Daoy (cell line): ENCODE results near the gene TJP1. TPM values are rescaled to one million over a fixed set of nuclear protein-coding genes. Genes with fewer than 3 reads are reported as not detected.
"Not testable (repeated sequence)": the region's sequence is repeated elsewhere in the genome, so short reads cannot be mapped to it uniquely, and the experiment has no call there.

Source experiments
- DNase-seq: peaks from one replicate; pipeline ENCODE4 v3.0.0-alpha.2; 2015; ENCODE audit warnings: low read depth
- total RNA-seq: library from RNA; depleted of rRNA; stranded (reverse); fragments of >200 nt; shearing (Covaris generic); gene quantifications from 2 replicates; pipeline ENCODE4 v1.2.3, GENCODE V29; 2014

TJP1 gene
- total RNA-seq, 1 experiment from 2014 or later, result 29.4 TPM

DNA sequence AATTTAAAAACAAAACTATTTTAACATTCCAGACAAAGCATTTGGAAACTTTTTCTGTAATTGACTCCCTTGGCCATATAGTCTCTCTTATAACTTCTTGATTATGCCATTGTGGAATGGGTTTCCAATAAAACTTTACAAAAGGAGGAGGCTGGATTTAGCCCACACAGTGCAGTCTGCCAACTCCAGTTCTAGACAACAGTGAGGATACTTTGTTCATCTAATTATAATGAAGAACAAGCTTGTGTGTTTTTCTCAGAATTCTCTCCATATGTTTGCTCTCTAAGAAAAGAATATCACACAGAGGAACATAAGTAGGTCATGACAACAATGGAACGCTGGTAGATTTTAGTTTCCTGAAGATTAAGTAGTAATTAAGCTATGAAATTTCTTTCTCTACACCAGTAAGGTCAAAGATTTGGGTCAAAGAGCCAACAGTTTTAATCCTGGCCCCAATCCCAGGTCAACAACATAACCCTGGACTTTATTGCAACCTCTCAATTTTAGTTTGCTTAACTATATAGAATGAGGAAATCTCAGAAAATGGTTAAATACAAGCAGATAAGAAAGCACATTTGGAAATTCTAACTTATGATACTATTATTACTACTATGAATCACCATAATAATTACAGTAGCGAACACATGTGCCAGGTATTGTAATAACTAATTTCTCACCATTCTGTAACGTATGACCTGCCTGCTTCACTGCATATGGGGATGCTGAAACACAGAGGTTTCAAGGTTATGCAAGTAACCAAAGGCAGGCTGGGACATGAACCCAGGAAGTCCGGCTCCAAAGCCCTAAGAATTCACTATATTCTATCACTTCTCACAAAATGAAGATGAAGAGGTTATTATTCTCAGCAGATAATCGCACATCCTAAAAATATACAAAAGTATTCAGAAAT lies 65.7 kb downstream of the TJP1 start:
- DNase-seq, result no peak

DNA sequence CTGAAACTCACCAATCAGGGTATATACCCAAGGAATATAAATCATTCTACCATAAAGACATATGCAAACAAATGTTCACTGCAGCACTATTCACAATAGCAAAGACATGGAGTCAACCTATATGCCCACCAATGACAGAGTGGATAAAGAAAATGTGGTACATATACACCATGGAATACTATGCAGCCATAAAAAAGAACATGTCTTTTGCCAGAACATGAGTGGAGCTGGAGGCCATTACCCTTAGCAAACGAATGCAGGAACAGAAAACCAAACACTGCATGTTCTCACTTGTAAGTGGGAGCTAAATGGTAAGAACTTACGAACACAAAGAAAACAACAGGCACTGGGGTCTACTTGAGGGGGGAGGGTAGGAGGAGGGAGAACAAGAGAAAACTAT lies 68.3 kb downstream of the TJP1 start:
- not testable (repeated sequence) for DNase-seq

GRCh38 chr15:29753506-29753905 lies 68.8 kb downstream of the TJP1 start:
- no peak for DNase-seq

DNA sequence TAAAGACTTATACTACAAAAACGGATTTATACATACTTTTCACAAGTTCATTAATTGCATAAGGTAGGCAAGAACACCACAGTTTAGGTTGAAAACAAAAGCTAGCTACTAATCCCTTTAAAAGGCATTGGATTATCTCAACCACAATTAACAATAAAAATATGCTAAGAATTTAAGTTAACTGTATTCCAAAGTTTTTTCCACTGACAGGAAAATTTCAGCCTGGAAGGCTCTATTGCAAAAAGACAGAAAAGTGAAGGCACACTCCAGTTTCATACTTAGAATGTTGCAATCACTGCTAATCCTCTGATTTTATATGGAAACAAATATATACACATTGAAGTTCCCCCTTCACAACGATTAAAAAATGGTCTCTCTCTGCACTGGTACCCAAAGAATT lies 71.5 kb downstream of the TJP1 start:
- DNase-seq, result no peak

DNA sequence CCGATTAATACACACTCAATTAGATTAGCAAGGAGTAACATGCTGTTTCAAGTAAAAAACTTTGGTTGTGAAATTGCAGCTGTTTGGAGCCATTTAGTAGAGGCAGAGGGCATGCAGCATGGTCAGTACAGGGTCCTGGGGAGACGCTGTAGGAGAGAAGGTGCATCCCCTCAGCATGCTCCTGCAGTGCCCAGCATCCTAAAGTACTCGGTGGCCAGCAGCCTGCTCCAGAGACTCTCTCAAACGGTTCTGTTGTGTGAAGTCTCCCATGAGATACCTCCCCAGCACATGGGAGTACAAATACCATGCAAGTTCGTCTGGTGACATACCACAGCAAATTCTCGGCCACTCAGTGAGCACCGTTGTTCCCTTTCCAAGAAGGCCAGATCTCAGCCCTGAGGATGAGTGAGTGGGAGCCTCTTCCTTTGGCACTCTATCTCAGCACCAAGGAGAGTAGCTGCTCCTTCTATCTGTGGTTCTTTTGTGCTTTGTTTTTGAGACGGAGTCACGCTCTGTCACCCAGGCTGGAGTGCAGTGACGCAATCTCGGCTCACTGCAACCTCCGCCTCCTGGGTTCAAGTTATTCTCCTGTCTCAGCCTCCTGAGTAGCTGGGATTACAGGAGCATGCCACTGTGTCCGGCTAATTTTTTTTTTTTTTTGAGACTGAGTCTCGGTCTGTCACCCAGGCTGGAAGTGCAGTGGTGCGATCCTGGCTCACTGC lies 72.7 kb downstream of the TJP1 start:
- no peak for DNase-seq

DNA sequence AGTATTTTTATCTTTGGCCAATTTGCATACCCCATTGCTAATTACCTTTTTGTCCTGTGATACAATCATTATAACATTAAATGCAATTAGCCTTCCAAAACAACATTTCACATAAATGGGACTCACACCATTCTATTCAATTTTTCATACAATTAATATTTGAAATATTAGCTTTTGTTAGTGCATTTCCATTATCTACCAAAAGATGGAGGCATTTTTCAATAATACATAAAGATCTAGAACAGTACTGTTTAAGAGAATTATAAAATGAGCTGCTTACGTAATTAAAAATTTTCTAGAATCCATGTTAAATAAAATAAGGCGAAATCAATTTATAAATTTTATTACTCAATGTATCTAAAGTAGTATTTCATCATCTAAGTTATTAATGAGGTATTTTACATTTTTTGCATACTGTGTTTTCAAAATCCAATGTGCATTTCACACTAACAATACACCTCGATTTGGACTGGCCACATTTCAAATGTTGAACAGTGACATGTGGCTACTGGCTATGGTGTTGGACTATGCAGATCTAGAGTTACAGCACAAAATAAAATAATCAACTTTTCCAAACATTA lies 74.3 kb downstream of the TJP1 start:
- no peak for DNase-seq

DNA sequence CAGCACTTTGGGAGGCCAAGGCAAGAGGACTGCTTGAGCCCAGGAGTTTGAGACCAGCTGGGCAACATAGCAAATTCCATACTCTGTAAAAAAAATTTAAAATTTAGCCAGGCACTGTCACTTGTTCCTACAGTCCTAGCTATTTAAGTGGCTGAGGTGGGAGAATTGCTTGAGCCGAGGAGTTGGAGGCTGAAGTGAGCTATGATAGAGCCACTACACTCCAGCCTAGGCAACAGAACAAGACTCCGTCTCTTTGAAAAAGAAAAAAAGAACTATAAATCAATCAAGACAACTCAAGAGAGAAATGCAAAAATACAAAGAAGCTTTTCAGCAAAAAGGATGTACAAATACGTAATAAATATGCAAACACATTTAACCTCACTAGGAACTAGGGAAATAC lies 78.8 kb downstream of the TJP1 start:
- no peak for DNase-seq

DNA sequence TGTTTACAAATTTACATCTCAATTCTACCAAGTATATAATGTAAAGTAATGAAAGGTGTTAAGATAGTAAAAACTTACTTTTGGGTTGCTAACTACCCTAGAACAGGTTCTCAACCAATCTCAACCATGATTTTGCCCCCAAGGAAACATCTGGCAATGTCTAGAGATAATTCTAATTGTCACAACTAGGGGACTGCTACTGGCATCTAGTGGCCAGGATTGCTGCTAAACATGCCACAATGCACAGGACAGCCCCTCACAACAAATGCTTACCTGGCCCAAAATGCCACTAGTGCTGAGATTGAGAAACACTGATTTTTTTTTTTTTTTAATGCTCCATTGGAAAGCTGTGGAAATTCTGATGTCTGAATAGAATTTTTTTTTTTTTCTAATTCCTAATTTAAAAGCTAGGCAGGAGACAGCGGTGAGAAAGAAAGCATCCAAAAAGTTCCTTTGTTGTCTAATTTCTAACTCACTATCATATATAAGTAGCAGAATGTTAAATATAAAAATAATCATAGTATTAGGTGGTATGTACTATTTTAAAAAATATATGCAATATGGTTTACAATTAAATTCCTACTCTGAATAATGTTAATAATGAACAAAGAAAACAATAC lies 81.5 kb downstream of the TJP1 start:
- peak; percentile 9 for DNase-seq

GRCh38 chr15:29736744-29737020 lies 85.6 kb downstream of the TJP1 start:
- DNase-seq, result peak; percentile 84

- peak; percentile 64 for DNase-seq
Observed at GRCh38 chr15:29736012-29736743, 86.1 kb downstream of the TJP1 start.

- peak; percentile 78 for DNase-seq
Observed at GRCh38 chr15:29734917-29735572, 87.2 kb downstream of the TJP1 start.

- DNase-seq, result no peak
Observed at GRCh38 chr15:29731865-29732264, 90.4 kb downstream of the TJP1 start.

DNA sequence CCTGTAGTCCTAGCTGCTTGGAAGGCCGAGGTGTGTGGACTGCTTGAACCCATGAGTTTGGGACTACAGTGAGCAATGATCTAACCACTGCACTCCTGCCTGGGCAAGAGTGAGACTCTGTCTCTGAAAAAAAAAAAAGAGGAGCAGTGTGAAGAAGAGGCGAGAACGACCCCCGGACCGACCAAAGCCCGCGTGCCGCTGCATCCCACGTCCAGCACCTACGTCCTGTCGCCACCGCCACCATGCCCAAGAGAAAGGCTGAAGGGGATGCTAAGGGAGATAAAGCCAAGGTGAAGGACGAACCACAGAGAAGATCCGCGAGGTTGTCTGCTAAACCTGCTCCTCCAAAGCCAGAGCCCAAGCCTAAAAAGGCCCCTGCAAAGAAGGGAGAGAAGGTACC lies 91.8 kb downstream of the TJP1 start:
- DNase-seq, result not testable (repeated sequence)

GRCh38 chr15:29728418-29728817 lies 93.8 kb downstream of the TJP1 start:
- DNase-seq, result no peak

DNA sequence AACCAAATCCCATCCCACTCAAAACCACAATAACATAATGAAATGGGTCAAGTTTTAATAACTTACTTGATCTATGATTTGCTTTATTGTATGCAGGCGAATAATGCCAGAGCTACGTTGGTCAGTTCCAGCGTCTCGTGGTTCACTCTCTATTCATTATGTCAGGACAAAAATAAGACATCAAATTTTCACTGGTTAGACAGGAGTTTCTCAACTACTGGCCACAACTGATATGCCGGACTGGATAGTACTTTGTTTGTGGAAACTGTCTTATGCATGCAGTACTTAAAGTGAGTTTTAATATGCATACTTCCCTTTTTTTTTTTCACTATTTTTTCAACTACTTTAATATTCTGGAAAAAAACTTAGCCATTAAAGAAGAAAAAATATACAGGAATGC lies 94.4 kb downstream of the TJP1 start:
- DNase-seq, result no peak

- DNase-seq, result no peak
Observed at GRCh38 chr15:29726553-29726952, 95.7 kb downstream of the TJP1 start.

DNA sequence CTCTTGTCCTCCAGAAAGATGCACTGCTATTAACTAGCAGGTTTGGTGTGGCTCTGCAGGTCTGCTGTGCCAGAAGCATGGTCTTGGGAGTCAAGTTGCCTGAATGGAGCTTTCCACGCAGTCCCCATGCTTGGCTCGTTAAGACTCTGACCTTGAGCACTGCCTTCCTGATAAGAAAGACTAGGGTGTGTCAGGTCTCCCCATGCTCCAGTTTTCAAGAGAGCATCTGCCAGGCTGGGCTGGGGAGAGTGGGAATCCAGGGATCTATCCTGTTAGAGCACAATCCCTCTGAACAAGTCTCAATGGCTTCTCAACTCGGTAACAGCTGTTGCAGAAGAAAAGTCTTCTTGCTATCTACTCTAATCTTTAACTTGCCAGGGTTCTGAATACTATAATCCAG lies 98.2 kb downstream of the TJP1 start:
- DNase-seq, result no peak

GRCh38 chr15:29713784-29714183 lies 108.5 kb downstream of the TJP1 start:
- DNase-seq, result no peak

- DNase-seq, result no peak
Observed at GRCh38 chr15:29712149-29712885, 110.0 kb downstream of the TJP1 start.

DNA sequence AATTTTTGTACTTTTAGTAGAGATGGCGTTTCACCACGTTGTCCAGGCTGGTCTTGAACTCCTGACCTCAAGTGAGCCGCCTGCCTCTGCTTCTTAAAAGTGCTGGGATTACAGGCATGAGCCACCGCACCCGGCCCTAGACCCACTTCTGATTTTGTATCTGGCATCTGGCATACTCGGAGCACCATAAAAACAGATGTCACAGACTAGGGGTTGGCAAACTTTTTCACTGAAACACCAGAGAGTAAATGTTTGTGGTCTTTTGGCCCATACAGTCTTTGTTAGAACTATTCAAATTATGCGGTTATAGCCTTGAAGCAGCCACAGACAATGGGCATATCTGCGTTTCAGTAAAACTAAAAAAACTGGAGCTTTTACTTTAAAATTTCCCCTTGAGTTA lies 110.7 kb downstream of the TJP1 start:
- no peak for DNase-seq

- DNase-seq, result no peak
Observed at GRCh38 chr15:29708519-29708918, 113.7 kb downstream of the TJP1 start.
